ENCODE measurements around the gene BRSK1.

BRSK1 gene

DNA sequence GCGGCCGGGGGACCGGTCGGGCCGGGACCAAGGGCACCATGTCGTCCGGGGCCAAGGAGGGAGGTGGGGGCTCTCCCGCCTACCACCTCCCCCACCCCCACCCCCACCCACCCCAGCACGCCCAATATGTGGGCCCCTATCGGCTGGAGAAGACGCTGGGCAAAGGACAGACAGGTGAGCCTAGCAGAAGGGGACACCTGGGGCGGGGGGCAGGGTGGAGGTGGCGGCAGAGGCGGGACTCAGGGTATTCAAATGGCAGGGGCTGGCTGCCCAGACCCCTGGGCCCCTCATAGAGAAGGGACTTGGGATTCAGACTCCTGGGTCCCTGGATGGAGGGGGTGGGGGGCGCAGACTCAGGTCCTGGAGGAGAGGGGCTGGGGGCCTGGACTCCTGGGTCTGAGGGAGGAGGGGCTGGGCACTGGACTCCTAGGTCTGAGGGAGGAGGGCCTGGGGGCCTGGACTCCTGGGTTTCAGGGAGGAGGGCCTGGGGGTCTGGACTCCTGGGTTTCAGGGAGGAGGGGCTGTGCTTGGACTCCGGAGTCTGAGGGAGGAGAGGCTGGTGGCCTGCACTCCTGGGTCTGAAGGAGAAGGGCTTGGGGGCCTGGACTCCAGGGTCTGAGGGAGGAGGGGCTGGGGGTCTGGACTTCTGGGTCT, 735 bp downstream of the BRSK1 start:
- no peak overlapping the region for H3K9ac ChIP-seq (ENCODE audit: low read depth, low read length, poor library complexity)
- H3K79me1 ChIP-seq (ENCODE audit: low read depth, low read length), result peaks cover 17% of the 10 kb centered on the region
- H4K91ac ChIP-seq (ENCODE audit: low read depth, low read length, poor library complexity), result no peak overlapping the region
- peak overlapping the region; percentile 77 for H3K4me2 ChIP-seq (ENCODE audit: insufficient read depth, low read length, poor library complexity, severe bottlenecking)
- no peak for DNase-seq (ENCODE audit: low spot score)
- peak overlapping the region; percentile 94 for H2BK15ac ChIP-seq (ENCODE audit: low read length)
- H3K23ac ChIP-seq (ENCODE audit: low read depth, low read length, poor library complexity), result no peak overlapping the region
- no peak overlapping the region for H2BK12ac ChIP-seq (ENCODE audit: low read length)
- peak overlapping the region; percentile 19 for H3K27ac ChIP-seq (replicated peaks; ENCODE audit: low read length)
- H2AFZ ChIP-seq (ENCODE audit: low read length), result no peak overlapping the region
- H3K18ac ChIP-seq (ENCODE audit: low read length), result peak overlapping the region; percentile 85
- peaks cover 17 to 21% of the 10 kb centered on the region in 2 donors for H3K36me3 ChIP-seq (replicated peaks in 1 of 2; ENCODE audit: control insufficient read depth in 2 of 2, insufficient read depth in 2 of 2, low read length in 2 of 2)
- H3K4me1 ChIP-seq (ENCODE audit: control insufficient read depth in 2 of 2, insufficient read depth in 1 of 2, low read depth in 1 of 2, low read length in 2 of 2), result peaks cover 9 to 24% of the 10 kb centered on the region in 2 donors
- peak overlapping the region; percentile 60 to 80 for H3K4me3 ChIP-seq (ENCODE audit: low read length in 2 of 2)
- H3K27me3 ChIP-seq (ENCODE audit: control insufficient read depth in 3 of 3, insufficient read depth in 3 of 3, low read depth in 1 of 3, low read length in 3 of 3), result no peaks in the 10 kb centered on the region
- H3K14ac ChIP-seq (ENCODE audit: low read length), result no peak overlapping the region
- H2BK5ac ChIP-seq (ENCODE audit: low read length), result no peak overlapping the region
- H4K8ac ChIP-seq (ENCODE audit: low read depth, low read length), result no peak overlapping the region
- no CpG with 5 or more reads among the region's 16 CpGs for WGBS, 2 donors (ENCODE audit: extremely low coverage in 2 of 2, insufficient read length in 2 of 2, insufficient replicate concordance in 1 of 2)
- peak overlapping the region; percentile 4 for H2BK120ac ChIP-seq (ENCODE audit: low read depth, low read length)
- peaks cover 0 to 1% of the 10 kb centered on the region in 2 donors for H3K9me3 ChIP-seq (replicated peaks in 1 of 2; ENCODE audit: control insufficient read depth in 2 of 2, insufficient read depth in 1 of 2, low read depth in 1 of 2, low read length in 2 of 2)
- no peak overlapping the region for H3K4ac ChIP-seq (ENCODE audit: low read length)
- H2AK5ac ChIP-seq (ENCODE audit: low read depth, low read length), result peak overlapping the region; percentile 53

DNA sequence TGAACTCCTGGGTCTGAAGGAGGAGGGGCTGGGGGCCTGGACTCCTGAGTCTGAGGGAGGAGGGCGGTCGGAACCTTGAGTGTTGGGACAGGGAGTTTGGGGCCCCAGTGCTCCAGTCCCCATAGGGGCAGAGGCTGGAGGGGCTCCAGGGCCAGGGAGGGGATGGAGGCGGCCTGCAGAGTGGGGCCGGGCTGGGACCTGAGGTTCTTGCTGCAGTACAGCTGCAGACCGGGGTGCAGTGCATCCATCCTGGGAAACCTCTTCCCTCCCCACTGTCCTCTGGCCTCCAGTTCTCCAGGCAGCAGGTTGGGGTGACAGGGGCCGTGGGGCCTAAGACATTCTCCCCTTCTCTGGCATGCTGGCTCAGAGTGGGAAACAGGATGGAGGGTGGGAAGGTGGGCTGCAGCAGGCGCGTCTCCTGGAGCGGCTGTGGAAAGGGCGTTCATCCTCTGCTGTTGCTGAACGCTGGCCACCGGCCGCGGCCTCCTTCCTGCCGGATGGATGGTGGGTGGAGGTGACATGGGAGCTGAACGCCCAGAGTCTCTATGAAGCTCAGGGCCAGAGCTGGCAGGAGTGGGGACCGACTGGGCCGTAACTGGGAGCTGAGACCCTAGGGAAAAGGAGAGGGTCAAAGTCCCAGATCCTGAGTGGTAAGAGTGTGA, 1.6 kb downstream of the BRSK1 start:
- Histone ChIP-seq H3K4me1 (ENCODE audit: control insufficient read depth in 2 of 2, insufficient read depth in 1 of 2, low read depth in 1 of 2, low read length in 2 of 2) (peaks cover 9 to 24% of the 10 kb centered on the region in 2 donors), H4K8ac (ENCODE audit: low read depth, low read length) (no peak overlapping the region), H2BK15ac (ENCODE audit: low read length) (peak overlapping the region; percentile 94), H3K27me3 (ENCODE audit: control insufficient read depth in 3 of 3, insufficient read depth in 3 of 3, low read depth in 1 of 3, low read length in 3 of 3) (no peaks in the 10 kb centered on the region), H3K18ac (ENCODE audit: low read length) (peak overlapping the region; percentile 51), H2AK5ac (ENCODE audit: low read depth, low read length) (peak overlapping the region; percentile 53), H3K9ac (ENCODE audit: low read depth, low read length, poor library complexity) (peak overlapping the region; percentile 81), H3K14ac (ENCODE audit: low read length) (peak overlapping the region; percentile 38), H4K91ac (ENCODE audit: low read depth, low read length, poor library complexity) (no peak overlapping the region), H3K27ac (replicated peaks; ENCODE audit: low read length) (peak overlapping the region; percentile 58), H2BK120ac (ENCODE audit: low read depth, low read length) (peak overlapping the region; percentile 4), H2BK5ac (ENCODE audit: low read length) (no peak overlapping the region), H3K4ac (ENCODE audit: low read length) (no peak overlapping the region), H3K36me3 (replicated peaks in 1 of 2; ENCODE audit: control insufficient read depth in 2 of 2, insufficient read depth in 2 of 2, low read length in 2 of 2) (peaks cover 18 to 29% of the 10 kb centered on the region in 2 donors), H3K23ac (ENCODE audit: low read depth, low read length, poor library complexity) (peak overlapping the region; percentile 81), H3K9me3 (replicated peaks in 1 of 2; ENCODE audit: control insufficient read depth in 2 of 2, insufficient read depth in 1 of 2, low read depth in 1 of 2, low read length in 2 of 2) (peaks cover 0 to 1% of the 10 kb centered on the region in 2 donors), H3K4me2 (ENCODE audit: insufficient read depth, low read length, poor library complexity, severe bottlenecking) (peak overlapping the region; percentile 77), H2BK12ac (ENCODE audit: low read length) (no peak overlapping the region), H2AFZ (ENCODE audit: low read length) (no peak overlapping the region), H3K79me1 (ENCODE audit: low read depth, low read length) (peaks cover 17% of the 10 kb centered on the region), H3K4me3 (ENCODE audit: low read length in 2 of 2) (peak overlapping the region; percentile 60 to 80)
- DNase-seq (ENCODE audit: low spot score), result no peak
- no CpG with 5 or more reads among the region's 18 CpGs for WGBS, 2 donors (ENCODE audit: extremely low coverage in 2 of 2, insufficient read length in 2 of 2, insufficient replicate concordance in 1 of 2)

DNA sequence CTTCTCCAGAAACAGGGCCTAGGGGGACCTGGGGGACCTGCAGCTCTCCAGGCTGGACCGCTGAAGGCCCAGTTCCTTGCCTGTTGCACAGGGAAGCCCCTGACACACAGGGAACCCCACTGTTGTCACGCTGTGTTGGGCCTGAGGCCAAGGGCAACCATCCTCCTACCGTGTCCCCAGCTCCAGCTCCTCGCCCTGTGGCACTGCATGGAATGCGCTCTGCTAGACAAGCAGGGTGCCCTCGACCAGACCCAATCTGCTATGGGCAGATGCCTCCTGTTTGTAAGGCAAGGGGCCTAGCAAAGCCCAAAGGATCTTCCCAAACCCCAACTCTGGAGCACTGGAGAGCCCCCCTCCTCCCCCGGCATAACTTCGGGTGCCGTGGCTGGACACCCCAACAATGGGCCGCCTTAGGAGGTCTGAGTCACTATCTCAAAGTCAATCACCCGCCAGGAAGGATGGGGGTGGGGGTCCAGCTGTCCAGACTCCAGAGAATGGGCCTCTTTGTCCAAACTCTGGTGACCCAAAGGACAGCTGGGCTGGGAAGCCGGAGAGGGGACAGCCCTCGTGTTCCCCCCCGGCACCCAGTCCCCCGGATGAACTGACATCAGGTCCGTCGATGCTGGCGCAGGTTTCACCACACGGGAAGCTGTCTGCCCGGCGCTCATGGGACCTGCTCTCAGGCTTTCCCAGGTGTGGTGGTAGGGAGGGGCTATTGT, 3.7 kb downstream of the BRSK1 start:
- peak overlapping the region; percentile 28 for H3K18ac ChIP-seq (ENCODE audit: low read length)
- H3K14ac ChIP-seq (ENCODE audit: low read length), result no peak overlapping the region
- peak overlapping the region; percentile 65 for H3K23ac ChIP-seq (ENCODE audit: low read depth, low read length, poor library complexity)
- peaks cover 17% of the 10 kb centered on the region for H3K79me1 ChIP-seq (ENCODE audit: low read depth, low read length)
- no peaks in the 10 kb centered on the region for H3K27me3 ChIP-seq (ENCODE audit: control insufficient read depth in 3 of 3, insufficient read depth in 3 of 3, low read depth in 1 of 3, low read length in 3 of 3)
- peak overlapping the region; percentile 46 for H2AK5ac ChIP-seq (ENCODE audit: low read depth, low read length)
- no peak overlapping the region for H2AFZ ChIP-seq (ENCODE audit: low read length)
- no peak overlapping the region for H2BK15ac ChIP-seq (ENCODE audit: low read length)
- no peak overlapping the region for H2BK120ac ChIP-seq (ENCODE audit: low read depth, low read length)
- peaks cover 6 to 18% of the 10 kb centered on the region in 2 donors for H3K4me1 ChIP-seq (ENCODE audit: control insufficient read depth in 2 of 2, insufficient read depth in 1 of 2, low read depth in 1 of 2, low read length in 2 of 2)
- peak overlapping the region; percentile 24 for H2BK5ac ChIP-seq (ENCODE audit: low read length)
- no peak overlapping the region for H3K4ac ChIP-seq (ENCODE audit: low read length)
- H3K4me3 ChIP-seq (ENCODE audit: low read length in 2 of 2), result no peak overlapping the region
- no CpG with 5 or more reads among the region's 21 CpGs for WGBS, 2 donors (ENCODE audit: extremely low coverage in 2 of 2, insufficient read length in 2 of 2, insufficient replicate concordance in 1 of 2)
- H3K9ac ChIP-seq (ENCODE audit: low read depth, low read length, poor library complexity), result no peak overlapping the region
- H3K36me3 ChIP-seq (replicated peaks in 1 of 2; ENCODE audit: control insufficient read depth in 2 of 2, insufficient read depth in 2 of 2, low read length in 2 of 2), result peaks cover 22 to 42% of the 10 kb centered on the region in 2 donors
- no peak overlapping the region for H3K27ac ChIP-seq (replicated peaks; ENCODE audit: low read length)
- peaks cover 0 to 1% of the 10 kb centered on the region in 2 donors for H3K9me3 ChIP-seq (replicated peaks in 1 of 2; ENCODE audit: control insufficient read depth in 2 of 2, insufficient read depth in 1 of 2, low read depth in 1 of 2, low read length in 2 of 2)
- DNase-seq (ENCODE audit: low spot score), result no peak
- H3K4me2 ChIP-seq (ENCODE audit: insufficient read depth, low read length, poor library complexity, severe bottlenecking), result no peak overlapping the region
- H4K91ac ChIP-seq (ENCODE audit: low read depth, low read length, poor library complexity), result no peak overlapping the region
- no peak overlapping the region for H2BK12ac ChIP-seq (ENCODE audit: low read length)
- no peak overlapping the region for H4K8ac ChIP-seq (ENCODE audit: low read depth, low read length)
